DOHH2 (cell line): ENCODE data around the gene BIK.
A peak's percentile ranks its signal among the peaks of the same experiment; 100 is the strongest.

Experiments used
- H3F3A ChIP-seq: fragments of 200-600 bp; sonication (generic), shearing (Covaris generic); 2 replicates; pipeline ENCODE4 v1.6.0; 2016; ENCODE audit warnings: antibody characterized with exemption, mild to moderate bottlenecking; ENCODE audit not compliant: control insufficient read depth, insufficient read depth
- H3K27ac ChIP-seq: fragments of 200-600 bp; sonication (generic); 2 replicates; pipeline ENCODE4 v1.5.1; 2014; ENCODE audit warnings: low read depth, mild to moderate bottlenecking, low read length, moderate library complexity
- H3K27me3 ChIP-seq: fragments of 200-600 bp; sonication (generic); 2 replicates; pipeline ENCODE4 v1.6.1; 2014; ENCODE audit warnings: mild to moderate bottlenecking, low read length, mixed read lengths; ENCODE audit not compliant: control insufficient read depth
- H3K36me3 ChIP-seq: fragments of 200-600 bp; sonication (generic); 2 replicates; pipeline ENCODE4 v1.6.1; 2014; ENCODE audit warnings: mild to moderate bottlenecking, low read length, moderate library complexity, mixed read lengths; ENCODE audit not compliant: control insufficient read depth
- H3K4me1 ChIP-seq: fragments of 200-600 bp; sonication (generic); 2 replicates; pipeline ENCODE4 v1.6.1; 2014; ENCODE audit warnings: mild to moderate bottlenecking, low read length, mixed read lengths; ENCODE audit not compliant: control insufficient read depth
- H3K4me2 ChIP-seq: fragments of 200-600 bp; sonication (generic); 2 replicates; pipeline ENCODE4 v1.6.0; 2014; ENCODE audit warnings: mild to moderate bottlenecking, low read length, moderate library complexity
- H3K4me3 ChIP-seq: fragments of 200-600 bp; sonication (generic); 2 replicates; pipeline ENCODE4 v1.5.1; 2014; ENCODE audit warnings: mild to moderate bottlenecking, low read length, mixed read lengths
- H3K79me2 ChIP-seq: fragments of 200-600 bp; sonication (generic); 2 replicates; pipeline ENCODE4 v1.6.1; 2014; ENCODE audit warnings: mild to moderate bottlenecking, low read length, mixed read lengths; ENCODE audit not compliant: control insufficient read depth
- H3K9me2 ChIP-seq: fragments of 200-600 bp; sonication (generic); replicated peaks from 2 replicates; pipeline ENCODE4 v1.6.1; 2014; ENCODE audit warnings: mild to moderate bottlenecking, low read length, mixed read lengths; ENCODE audit not compliant: control insufficient read depth
- H3K9me3 ChIP-seq: fragments of 200-600 bp; sonication (generic); 2 replicates; pipeline ENCODE4 v1.6.1; 2014; ENCODE audit warnings: antibody characterized with exemption, low read length, mixed read lengths; ENCODE audit not compliant: control insufficient read depth, insufficient read depth
- H4K20me1 ChIP-seq: fragments of 200-600 bp; sonication (generic); 2 replicates; pipeline ENCODE4 v1.6.0; 2014; ENCODE audit warnings: low read depth, mild to moderate bottlenecking, antibody characterized with exemption, low read length, moderate library complexity; ENCODE audit not compliant: control insufficient read depth, insufficient read depth
- CTCF ChIP-seq: fragments of 200-600 bp; sonication (generic); IDR thresholded peaks from one replicate; pipeline ENCODE4 v1.5.1; 2014; ENCODE audit warnings: antibody characterized with exemption, mild to moderate bottlenecking, low read depth, low read length; ENCODE audit not compliant: poor library complexity, severe bottlenecking
- EZH2phosphoT487 ChIP-seq: fragments of 200-600 bp; sonication (generic); IDR thresholded peaks from 2 replicates; pipeline ENCODE4 v1.6.1; 2017; ENCODE audit warnings: borderline replicate concordance, mild to moderate bottlenecking, antibody characterized with exemption, low read length, moderate library complexity, mixed read lengths

The BIK gene

GRCh38 chr22:43116932-43117331, 6.4 kb downstream of the BIK start:
- no peak for TF ChIP-seq EZH2phosphoT487
- TF ChIP-seq CTCF: no peak
- Histone ChIP-seq H3K4me1 (peaks cover 41% of the 10 kb centered on the region), H3K4me3 (no peak overlapping the region), H3K9me3 (no peaks in the 10 kb centered on the region), H3F3A (no peaks in the 10 kb centered on the region), H3K9me2 (no peaks in the 10 kb centered on the region), H3K79me2 (no peaks in the 10 kb centered on the region), H3K4me2 (no peak overlapping the region), H3K27me3 (peaks cover 39% of the 10 kb centered on the region), H3K36me3 (no peaks in the 10 kb centered on the region), H4K20me1 (no peaks in the 10 kb centered on the region), H3K27ac (no peak overlapping the region)

- Histone ChIP-seq H3K4me2 (peak overlapping the region; percentile 67), H3F3A (no peaks in the 10 kb centered on the region), H4K20me1 (no peaks in the 10 kb centered on the region), H3K27ac (no peak overlapping the region), H3K9me3 (no peaks in the 10 kb centered on the region), H3K9me2 (no peaks in the 10 kb centered on the region), H3K36me3 (no peaks in the 10 kb centered on the region), H3K27me3 (peaks cover 34% of the 10 kb centered on the region), H3K4me3 (peak overlapping the region; percentile 43), H3K79me2 (no peaks in the 10 kb centered on the region), H3K4me1 (peaks cover 41% of the 10 kb centered on the region)
- TF ChIP-seq EZH2phosphoT487 (no peak), CTCF (no peak)
Measured at GRCh38 chr22:43118024-43118849, 7.7 kb downstream of the BIK start.

GRCh38 chr22:43118953-43119458, 8.5 kb downstream of the BIK start:
- peak overlapping the region; percentile 67 for H3K4me2 ChIP-seq
- no peaks in the 10 kb centered on the region for H3K9me3 ChIP-seq
- peaks cover 26% of the 10 kb centered on the region for H3K27me3 ChIP-seq
- peak overlapping the region; percentile 43 for H3K4me3 ChIP-seq
- no peaks in the 10 kb centered on the region for H3F3A ChIP-seq
- no peaks in the 10 kb centered on the region for H3K9me2 ChIP-seq
- H3K79me2 ChIP-seq: no peaks in the 10 kb centered on the region
- peaks cover 34% of the 10 kb centered on the region for H3K4me1 ChIP-seq
- 0 out of 2 replicates have a peak overlapping the region, but pooled peaks have one; percentile 2 for H3K27ac ChIP-seq
- H4K20me1 ChIP-seq: no peaks in the 10 kb centered on the region
- H3K36me3 ChIP-seq: no peaks in the 10 kb centered on the region
- no peak for TF ChIP-seq CTCF
- TF ChIP-seq EZH2phosphoT487: no peak
